ENCODE data around the gene PAQR9. TPM values are rescaled to one million over a fixed set of nuclear protein-coding genes. Genes with fewer than 3 reads are reported as not detected.
"Not testable (repeated sequence)": the region's sequence is repeated elsewhere in the genome, so short reads cannot be mapped to it uniquely, and the experiment has no call there.

Gene PAQR9
- total and polyA plus RNA-seq, 11 donors: 5.0 to 20.5 (median 13.8) TPM

GRCh38 chr3:142997330-142997729 lies 33.9 kb upstream of the PAQR9 start:
- TF ChIP-seq, protein P1, sequence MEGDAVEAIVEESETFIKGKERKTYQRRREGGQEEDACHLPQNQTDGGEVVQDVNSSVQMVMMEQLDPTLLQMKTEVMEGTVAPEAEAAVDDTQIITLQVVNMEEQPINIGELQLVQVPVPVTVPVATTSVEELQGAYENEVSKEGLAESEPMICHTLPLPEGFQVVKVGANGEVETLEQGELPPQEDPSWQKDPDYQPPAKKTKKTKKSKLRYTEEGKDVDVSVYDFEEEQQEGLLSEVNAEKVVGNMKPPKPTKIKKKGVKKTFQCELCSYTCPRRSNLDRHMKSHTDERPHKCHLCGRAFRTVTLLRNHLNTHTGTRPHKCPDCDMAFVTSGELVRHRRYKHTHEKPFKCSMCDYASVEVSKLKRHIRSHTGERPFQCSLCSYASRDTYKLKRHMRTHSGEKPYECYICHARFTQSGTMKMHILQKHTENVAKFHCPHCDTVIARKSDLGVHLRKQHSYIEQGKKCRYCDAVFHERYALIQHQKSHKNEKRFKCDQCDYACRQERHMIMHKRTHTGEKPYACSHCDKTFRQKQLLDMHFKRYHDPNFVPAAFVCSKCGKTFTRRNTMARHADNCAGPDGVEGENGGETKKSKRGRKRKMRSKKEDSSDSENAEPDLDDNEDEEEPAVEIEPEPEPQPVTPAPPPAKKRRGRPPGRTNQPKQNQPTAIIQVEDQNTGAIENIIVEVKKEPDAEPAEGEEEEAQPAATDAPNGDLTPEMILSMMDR (IDR thresholded peaks at IDR 0.05): no peak
- no peak for TF ChIP-seq POLR2A (IDR thresholded peaks at IDR 0.05)
- intact Hi-C loops (cut with DNase I): loop anchor here in 1 of 10 donors (10.0 kb wide), 1 partner anchor 273 kb away; the partner anchor contains the start of gene TRPC1
- Histone ChIP-seq H3K27ac (peak overlapping the region in 1 of 12 donors; percentile 42), H3K9me3 (no peaks in the 10 kb centered on the region), H3K27me3 (no peaks in the 10 kb centered on the region), H3K36me3 (no peaks in the 10 kb centered on the region), H3K4me1 (peaks cover 0 to 23% (median 7%) of the 10 kb centered on the region in 12 donors), H3K4me3 (no peak overlapping the region)
- DNase-seq (no peak), ATAC-seq (no peak)
- WGBS, 4 donors: 11 to 35% (median 21%) methylated on average over 2 of the region's 2 CpGs

- intact Hi-C loops (cut with DNase I): loop anchor here (1.0 to 10.0 kb wide), 11 partner anchors 65 to 411 kb away; partner anchors contain the start of gene TRPC1 (in 1 of the 10)
- peak in 4 of 5 donors; percentile 32 to 67 (median 50) for DNase-seq
Measured at GRCh38 chr3:142993958-142994442, 30.5 kb upstream of the PAQR9 start.

GRCh38 chr3:142992323-142992722 lies 28.8 kb upstream of the PAQR9 start:
- no peak for DNase-seq
- WGBS, 4 donors: 77 to 95% (median 82%) methylated on average over 7 of the region's 7 CpGs
- intact Hi-C loops (cut with DNase I): loop anchor here (2.0 to 10.0 kb wide), 10 partner anchors 64 to 410 kb away; partner anchors contain the start of gene TRPC1 (in 1 of the 10)
- no peak overlapping the region for H3K27ac ChIP-seq
- ATAC-seq: no peak
- no peaks in the 10 kb centered on the region for H3K27me3 ChIP-seq
- H3K4me1 ChIP-seq: peaks cover 0 to 19% (median 6%) of the 10 kb centered on the region in 12 donors
- no peaks in the 10 kb centered on the region for H3K9me3 ChIP-seq
- no peak overlapping the region for H3K4me3 ChIP-seq
- no peaks in the 10 kb centered on the region for H3K36me3 ChIP-seq
- no peak for TF ChIP-seq POLR2A (IDR thresholded peaks at IDR 0.05)

More at GRCh38 chr3:142993958-142994442, 30.5 kb upstream of the PAQR9 start:
- WGBS, 4 donors: 15 to 24% (median 19%) methylated on average over 4 of the region's 4 CpGs
- no peak for TF ChIP-seq POLR2A (IDR thresholded peaks at IDR 0.05)
- TF ChIP-seq, protein P1 (IDR thresholded peaks at IDR 0.05): peak; percentile 48 to 80 (median 70)
- Histone ChIP-seq H3K4me1 (peaks cover 0 to 15% (median 0%) of the 10 kb centered on the region in 12 donors), H3K9me3 (no peaks in the 10 kb centered on the region), H3K27me3 (no peaks in the 10 kb centered on the region), H3K36me3 (no peaks in the 10 kb centered on the region), H3K27ac (no peak overlapping the region), H3K4me3 (no peak overlapping the region)
- peak in 3 of 4 donors; percentile 30 to 50 (median 33) for ATAC-seq

- 70 to 82% (median 80%) methylated on average over 5 of the region's 5 CpGs for WGBS, 4 donors
Measured at GRCh38 chr3:142990721-142991120, 27.2 kb upstream of the PAQR9 start.

GRCh38 chr3:142988826-142989225 lies 25.4 kb upstream of the PAQR9 start:
- H3K27me3 ChIP-seq, H3K9me3 ChIP-seq, ATAC-seq, H3K4me3 ChIP-seq, H3K36me3 ChIP-seq, H3K27ac ChIP-seq, DNase-seq: not testable (repeated sequence)
- WGBS, 4 donors: 83 to 100% (median 100%) methylated on average over 1 to 2 of the region's 3 CpGs
- intact Hi-C loops (cut with DNase I): loop anchor here in 1 of 10 donors (5.0 to 10.0 kb wide), 2 partner anchors 62 to 134 kb away; no protein-coding TSS in a partner anchor
- H3K4me1 ChIP-seq: peaks cover 0 to 21% (median 6%) of the 10 kb centered on the region in 12 donors

More at GRCh38 chr3:142990721-142991120, 27.2 kb upstream of the PAQR9 start:
- intact Hi-C loops (cut with DNase I): loop anchor here in 9 of 10 donors (2.0 to 10.0 kb wide), 8 partner anchors 63 to 406 kb away; partner anchors contain the start of gene TRPC1 (in 1 of the 9)
- DNase-seq: no peak
- no peak for TF ChIP-seq POLR2A (IDR thresholded peaks at IDR 0.05)
- Histone ChIP-seq H3K36me3 (no peaks in the 10 kb centered on the region), H3K27ac (no peak overlapping the region), H3K27me3 (no peaks in the 10 kb centered on the region), H3K4me3 (no peak overlapping the region), H3K4me1 (peaks cover 0 to 25% (median 6%) of the 10 kb centered on the region in 12 donors), H3K9me3 (no peaks in the 10 kb centered on the region)
- ATAC-seq: no peak

DNA sequence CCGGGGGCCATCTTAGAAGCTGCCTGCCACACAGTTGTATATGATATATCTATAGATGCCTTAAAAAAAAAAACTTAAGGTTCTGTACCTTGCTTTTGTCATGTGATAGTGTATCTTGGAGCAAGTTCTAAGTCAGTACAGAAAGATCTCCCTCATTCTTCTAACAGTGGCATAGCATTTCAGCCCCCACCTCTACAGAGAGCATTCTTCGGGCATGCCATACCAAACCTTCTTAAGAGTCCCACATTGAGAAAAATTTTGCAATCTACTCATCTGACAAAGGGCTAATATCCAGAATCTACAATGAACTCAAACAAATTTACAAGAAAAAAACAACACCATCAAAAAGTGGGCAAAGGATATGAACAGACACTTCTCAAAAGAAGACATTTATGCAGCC lies 24.7 kb upstream of the PAQR9 start:
- H3K36me3 ChIP-seq, H3K9me3 ChIP-seq, DNase-seq, H3K27me3 ChIP-seq: not testable (repeated sequence)
- intact Hi-C loops (cut with DNase I): loop anchor here in 1 of 10 donors (5.0 to 10.0 kb wide), 2 partner anchors 61 to 133 kb away; no protein-coding TSS in a partner anchor
- peaks cover 0 to 15% (median 6%) of the 10 kb centered on the region in 12 donors for H3K4me1 ChIP-seq
- peak in 2 of 4 donors; percentile 16 to 17 for ATAC-seq
- peak overlapping the region in 2 of 12 donors; percentile 1 to 3 for H3K4me3 ChIP-seq
- H3K27ac ChIP-seq: peak overlapping the region in 7 of 12 donors; percentile 12 to 75 (median 60)
- WGBS, 4 donors: 71 to 91% (median 80%) methylated on average over 2 of the region's 2 CpGs

Data from heart left ventricle (tissue), 16 donors.